HG02759 (cell line): Measurements from ENCODE around the gene BNC2.

Experiments
- ATAC-seq: cut with Tn5 transposase; IDR thresholded peaks from one replicate; pipeline ENCODE4 v1.9.1; 2021; ENCODE audit warnings: mild to moderate bottlenecking, moderate library complexity; ENCODE audit not compliant: unreplicated experiment

The BNC2 gene

DNA sequence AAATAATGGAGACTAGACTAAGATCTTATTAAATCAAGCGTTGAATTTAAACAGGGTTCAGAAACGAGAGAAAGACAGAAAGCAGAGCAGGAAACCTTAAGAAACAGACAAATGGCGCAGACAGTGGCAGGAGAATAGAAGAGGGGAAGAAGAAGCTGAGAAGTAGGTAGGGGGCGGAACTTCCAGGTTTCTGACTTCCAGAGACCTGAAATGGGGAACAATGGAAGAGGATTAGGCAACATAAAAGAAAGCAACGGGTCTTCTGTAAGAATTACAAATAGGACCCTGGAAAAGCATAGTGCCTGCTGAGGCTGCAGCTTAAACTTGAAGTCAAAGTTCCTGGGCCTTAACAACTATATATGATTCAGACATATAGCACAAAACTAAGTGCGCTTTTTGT is 101.7 kb downstream of the BNC2 start:
- no peak for ATAC-seq

DNA sequence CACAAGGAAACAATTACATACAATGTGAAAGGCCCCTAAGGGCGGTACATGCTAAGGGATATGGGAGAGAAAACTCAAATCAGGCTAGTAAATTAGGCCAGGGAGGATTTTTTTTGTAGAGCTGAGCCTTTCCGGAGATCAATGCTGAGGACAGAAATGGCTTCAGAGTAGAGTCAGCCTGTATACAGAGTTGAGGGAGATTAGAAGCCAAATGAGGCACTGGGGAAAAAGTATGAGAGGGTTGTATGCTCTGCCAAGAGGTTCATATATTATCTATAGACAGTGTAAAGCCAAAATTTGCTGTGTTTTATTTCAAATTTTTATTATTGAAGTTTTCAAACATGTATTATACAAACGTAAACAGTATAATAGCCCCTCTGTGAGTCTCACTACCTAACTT is 103.1 kb downstream of the BNC2 start:
- ATAC-seq, result no peak

DNA sequence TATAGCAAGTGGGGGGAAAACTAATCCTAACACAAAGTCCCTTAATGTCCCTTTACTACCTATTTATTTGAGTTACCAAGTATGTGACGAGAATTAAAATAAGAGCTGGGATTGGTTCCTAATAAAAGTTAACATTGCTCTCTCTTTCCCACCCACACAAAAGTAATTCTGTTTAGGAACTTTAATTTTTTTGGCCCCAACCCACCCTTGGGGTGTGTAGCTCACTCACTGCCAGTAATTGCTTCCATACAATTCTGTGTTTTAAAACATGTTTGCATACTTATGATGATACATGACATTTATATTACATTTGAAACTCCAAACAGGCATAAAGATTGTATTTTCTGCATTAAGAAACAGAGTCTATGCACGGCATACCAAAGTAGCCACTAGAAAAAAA is 106.5 kb downstream of the BNC2 start:
- no peak for ATAC-seq

DNA sequence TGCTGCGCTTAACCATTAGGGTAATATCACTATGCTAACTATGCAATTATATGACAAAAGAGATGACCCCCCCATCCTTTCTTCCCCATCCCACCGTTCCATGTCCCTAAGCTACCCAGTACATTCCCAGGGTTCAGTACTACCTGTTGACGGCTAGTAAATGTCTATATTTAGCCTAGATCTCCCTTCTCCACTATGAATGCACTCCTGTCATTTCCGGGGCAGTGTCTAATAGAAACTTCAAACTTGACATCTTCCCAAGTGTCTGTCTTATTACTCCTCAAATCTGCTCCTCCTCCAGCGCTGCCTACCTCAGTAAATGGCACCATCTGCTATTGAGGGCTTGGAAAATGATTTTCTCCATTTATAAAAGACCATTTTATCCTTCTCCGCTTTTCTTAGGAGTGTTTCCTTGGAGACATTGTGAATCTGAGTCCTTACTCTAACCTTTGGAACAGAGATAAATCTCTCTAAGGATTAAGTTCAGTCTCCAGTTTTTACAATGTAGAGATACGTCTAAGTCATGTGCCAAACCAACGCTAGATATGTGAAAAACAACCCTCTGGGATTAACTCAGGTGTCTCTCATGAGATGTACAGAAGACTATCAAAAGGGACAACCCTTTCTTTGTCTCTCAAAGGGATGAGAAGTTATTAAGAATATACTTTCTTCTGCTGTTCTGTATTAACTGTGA is 114.9 kb downstream of the BNC2 start:
- no peak for ATAC-seq

DNA sequence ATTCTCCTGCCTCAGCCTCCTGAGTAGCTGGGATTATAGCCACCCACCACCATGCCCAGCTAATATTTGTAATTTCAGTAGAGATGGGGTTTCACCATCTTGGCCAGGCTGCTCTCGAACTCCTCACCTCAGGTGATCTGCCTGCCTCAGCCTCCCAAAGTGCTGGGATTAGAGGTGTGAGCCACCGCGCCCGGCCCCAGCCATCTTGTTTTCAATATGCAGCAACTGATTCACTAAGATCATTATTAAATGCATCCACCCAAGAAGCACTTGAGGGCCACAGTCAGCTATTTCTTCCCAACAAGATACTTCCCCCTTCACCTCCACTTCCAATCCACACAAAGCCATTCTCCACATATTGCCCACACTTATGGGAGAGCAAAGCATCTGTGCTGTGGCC is 115.8 kb downstream of the BNC2 start:
- no peak for ATAC-seq

DNA sequence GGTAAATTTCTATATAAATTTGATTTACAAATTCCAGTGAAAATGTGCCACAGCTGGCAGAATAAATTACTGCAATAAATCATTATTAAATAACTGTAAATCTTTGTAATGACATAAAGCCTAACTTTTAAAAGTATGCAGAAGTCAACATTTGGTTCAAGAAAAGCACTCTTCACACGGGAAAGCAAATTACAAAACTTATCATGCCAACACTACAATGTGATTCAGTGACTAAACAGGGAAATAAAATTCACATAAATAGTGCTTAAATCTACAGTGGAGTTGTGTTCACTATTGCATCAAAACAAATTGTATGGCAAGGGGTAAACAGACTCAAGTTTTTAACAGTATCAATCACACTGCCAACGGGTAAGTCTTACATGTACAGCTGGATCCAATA is 117.2 kb downstream of the BNC2 start:
- no peak for ATAC-seq

DNA sequence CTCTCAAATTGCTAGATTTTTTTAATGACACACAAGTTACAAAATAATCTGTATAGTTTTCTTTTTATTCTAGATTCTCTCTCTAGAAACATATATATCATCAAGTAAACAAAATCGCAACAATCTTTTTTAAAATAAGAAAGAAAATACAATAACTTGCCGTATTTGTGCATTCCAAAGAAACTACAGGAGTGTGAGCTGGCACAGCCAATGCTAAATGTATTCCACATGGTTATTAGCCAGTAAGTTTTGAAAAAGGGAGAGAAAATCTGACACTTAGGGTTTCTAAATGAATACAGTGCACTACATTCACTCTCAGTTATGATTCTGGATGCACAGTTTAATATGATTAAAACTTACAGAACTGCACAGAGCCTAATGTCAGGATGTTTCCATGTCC is 117.9 kb downstream of the BNC2 start:
- no peak for ATAC-seq

DNA sequence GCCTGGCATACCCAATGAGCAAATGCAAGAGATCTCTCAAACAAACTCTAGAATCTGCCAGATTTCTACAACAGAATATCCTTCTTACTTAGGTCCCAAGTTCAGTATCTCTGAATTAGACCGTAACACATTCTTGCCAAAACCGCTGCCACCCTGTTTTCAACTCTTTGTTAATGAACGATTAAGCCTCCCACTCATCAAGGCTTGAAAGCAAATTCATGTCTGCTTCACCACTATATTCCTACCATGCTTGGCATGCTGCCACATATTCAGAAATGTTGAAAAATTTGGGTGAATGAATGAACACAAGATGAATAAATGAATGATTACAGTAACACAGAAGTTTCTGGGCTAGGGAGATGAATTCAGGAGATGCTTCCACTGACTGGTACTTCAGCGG is 119.9 kb downstream of the BNC2 start:
- ATAC-seq, result no peak

GRCh38 chr9:16745359-16745758 is 125.1 kb downstream of the BNC2 start:
- ATAC-seq, result no peak

- ATAC-seq, result no peak
Measured at GRCh38 chr9:16744394-16744793, 126.1 kb downstream of the BNC2 start.

DNA sequence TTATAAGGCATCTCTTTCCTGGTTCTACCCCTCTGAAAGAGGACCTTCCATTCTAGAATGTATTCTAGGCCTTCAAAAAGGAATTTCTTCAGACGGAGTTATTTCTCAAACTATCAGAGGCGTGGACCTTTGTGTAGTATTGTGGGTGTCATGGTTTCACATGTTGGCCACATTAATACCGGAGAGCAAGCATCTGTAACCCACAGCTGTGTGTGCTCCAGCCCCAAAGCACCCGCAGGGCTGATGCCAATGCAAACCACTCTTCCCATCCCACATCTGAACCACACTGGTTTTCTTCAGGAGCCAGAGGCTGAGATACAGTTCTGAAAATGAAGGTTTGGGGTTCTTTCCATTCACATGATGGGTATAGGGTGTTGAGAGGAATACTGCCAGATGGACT is 127.1 kb downstream of the BNC2 start:
- no peak for ATAC-seq

DNA sequence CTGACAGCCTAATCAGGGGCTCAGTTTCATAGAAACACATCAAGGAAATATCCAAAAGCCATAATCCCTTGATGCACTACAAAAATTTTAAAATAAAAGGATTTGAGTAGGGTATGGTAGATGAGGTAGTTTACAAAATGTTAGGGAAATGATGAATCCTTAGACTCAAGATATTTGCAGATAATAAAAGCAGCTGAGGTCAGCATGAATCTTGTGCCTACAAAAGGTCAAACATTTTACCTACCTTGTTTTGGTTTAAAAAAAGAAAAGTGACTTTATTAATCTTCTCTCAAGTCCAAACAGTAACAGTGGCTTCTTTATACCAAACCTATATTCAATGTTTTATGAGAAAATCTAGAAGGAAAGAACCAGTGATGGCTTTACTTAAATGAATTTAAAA is 135.5 kb downstream of the BNC2 start:
- no peak for ATAC-seq

DNA sequence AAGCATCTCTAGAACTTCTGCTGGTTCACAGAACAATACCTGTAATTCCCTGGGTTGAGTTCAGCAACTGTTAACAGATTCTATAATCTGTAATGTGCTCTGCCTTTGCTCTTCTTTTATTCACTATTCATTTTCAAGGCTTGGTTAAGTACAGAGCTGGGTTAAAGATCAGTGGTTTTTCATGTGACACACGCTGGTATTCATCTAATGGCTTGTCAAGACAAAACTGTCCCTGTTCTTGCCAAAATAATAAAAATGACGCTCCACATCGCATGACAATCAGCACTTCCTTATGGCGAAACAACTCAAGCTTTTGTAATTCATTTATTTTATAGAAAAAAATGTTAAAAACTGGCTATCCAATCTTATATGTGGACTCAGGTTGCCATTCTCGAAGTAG is 137.9 kb downstream of the BNC2 start:
- no peak for ATAC-seq

- no peak for ATAC-seq
Measured at GRCh38 chr9:16730162-16730561, 140.3 kb downstream of the BNC2 start.

DNA sequence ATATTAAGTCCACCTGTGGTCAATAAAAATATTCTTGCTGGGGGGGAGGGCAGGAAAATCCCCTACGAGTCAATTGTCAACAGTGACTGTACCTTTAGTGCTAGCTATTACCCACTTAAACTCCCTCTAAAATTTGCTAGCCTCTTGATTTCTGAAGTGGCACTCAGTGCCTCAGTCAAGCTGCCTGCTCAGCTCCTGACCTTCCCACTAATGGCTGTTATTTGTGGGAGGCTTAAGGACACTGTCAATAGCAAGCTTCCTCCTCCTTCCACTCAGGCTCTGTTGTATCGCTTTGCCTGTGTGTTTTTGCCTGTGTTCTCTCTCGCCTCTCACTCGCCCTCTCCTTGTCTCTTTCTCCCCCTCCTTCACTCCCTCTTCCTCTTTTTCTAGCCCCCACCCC is 140.8 kb downstream of the BNC2 start:
- no peak for ATAC-seq

DNA sequence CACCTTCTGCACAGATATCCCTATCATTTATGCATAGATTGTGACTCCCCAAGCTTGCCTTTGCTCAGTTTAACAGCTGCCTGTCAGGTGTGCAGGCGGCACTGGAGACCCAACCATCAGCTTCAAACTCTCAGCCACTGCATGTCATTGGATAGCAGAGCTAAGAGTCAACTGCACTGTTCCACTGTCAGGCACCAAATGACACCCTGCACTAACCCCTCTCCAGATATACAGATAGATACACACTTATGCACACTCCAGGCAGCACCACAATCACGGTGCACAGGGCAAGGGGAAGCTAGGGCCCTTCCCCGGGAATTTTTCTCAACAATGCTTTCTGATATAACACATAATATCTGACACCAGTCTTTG is 142.3 kb downstream of the BNC2 start:
- ATAC-seq, result no peak

GRCh38 chr9:16727452-16728136 is 142.9 kb downstream of the BNC2 start:
- no peak for ATAC-seq

GRCh38 chr9:16726718-16727451 is 143.6 kb downstream of the BNC2 start:
- no peak for ATAC-seq

- no peak for ATAC-seq
Measured at GRCh38 chr9:16726029-16726428, 144.4 kb downstream of the BNC2 start.

DNA sequence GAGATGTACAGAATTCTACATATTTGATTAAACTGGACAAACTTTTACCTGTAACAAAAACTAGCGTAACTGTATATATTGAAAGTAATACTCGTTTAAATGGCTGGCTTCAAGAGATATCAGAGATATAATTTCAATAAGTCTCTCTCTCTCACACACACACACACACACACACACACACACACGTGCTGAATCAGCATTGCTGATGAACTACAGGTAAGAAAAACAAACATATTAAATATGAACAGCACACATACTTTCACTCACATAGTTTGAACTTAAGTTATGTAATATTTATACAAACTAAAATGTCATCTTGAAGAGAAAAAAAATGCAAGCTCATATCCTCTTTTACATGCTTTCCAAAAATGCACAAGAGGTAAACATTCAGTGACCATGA is 145.4 kb downstream of the BNC2 start:
- ATAC-seq, result no peak

DNA sequence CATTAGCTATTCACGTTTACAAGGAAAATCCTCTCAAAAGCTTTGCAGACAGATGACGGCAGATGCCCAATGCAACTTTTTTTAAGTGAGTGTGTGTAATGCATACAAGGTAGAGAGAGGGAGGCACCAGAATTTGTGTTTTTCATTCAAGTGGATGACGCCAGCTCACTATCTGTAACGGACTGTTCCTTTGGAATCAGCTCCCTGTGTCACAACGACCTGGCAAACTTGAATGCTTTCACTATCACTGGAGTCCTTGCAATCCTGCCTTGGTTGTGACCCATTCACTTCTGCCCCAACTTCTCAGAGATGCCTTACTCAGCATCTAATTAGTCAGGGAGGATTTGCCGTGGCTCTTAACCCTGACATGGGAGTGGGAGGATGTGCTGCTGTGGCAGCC is 148.5 kb downstream of the BNC2 start:
- no peak for ATAC-seq

DNA sequence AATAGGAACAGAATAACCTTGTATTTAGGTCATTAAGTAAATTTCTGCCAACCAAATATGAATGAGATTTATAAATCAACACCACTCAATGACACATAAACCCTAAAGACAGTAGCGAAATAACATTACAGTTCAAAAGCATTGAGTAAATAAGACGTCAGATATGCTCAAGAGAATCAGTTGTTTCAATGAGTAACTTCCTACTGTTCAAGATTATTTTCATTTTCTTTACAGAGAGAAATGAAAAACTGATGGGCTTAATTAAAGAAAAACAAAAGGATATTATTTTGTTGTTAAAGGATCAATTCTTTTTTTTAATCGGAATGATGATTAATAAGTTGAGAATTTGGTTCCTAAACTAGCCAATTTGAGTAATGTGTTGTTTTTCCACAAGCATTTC is 150.1 kb downstream of the BNC2 start:
- no peak for ATAC-seq
